GM21390 (cell line): Measurements from ENCODE around the gene NUCB2.
"Not testable (repeated sequence)": the region's sequence is repeated elsewhere in the genome, so short reads cannot be mapped to it uniquely, and the experiment has no call there.

Experiments
- ATAC-seq: cut with Tn5 transposase; IDR thresholded peaks from one replicate; pipeline ENCODE4 v1.9.1; 2021; ENCODE audit not compliant: unreplicated experiment

NUCB2 gene

DNA sequence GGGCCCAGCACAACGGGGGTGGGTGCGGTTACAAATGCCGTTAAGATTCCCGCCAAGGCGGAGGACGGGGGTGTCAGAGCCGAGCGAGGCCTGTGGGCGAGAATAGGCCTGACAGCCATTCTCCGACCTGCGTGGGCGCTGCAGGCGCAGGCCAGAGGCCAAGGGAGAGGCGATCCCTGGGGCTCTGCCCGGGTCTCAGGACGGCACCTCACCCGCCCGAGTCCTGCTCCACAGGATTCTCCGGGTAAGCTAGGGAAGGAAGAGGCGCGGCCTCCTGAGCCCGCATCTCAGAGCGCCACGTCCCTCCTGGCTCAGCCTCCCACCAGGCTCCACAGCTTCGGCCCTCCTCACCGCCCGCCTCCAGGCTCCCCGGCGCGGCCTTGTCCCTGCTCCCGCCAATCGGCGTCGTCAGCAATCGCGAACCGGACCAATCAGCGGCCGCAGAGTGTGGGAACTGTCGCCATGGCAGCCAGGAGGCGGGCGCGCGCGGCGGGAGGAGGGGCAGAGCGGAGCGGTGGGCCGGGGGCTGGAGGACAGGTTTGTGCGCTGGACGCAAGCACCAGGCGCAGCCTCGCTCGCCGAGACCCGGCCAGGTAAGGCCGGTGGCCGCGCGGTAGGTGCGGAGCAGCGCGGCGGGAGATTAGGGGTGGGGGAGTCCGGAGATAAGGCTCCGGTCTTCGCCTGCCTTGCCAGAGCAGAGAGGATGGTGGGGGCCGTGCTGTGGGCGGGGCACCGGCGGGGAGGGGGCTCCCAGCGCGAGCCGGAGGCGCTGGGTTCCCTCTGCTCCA is at the start of gene NUCB2:
Gene NUCB2, plus strand, starts transcription at position 504 of the 788 bp plus-strand sequence. CDS start 18,585 bp downstream, outside the sequence.
- ATAC-seq, result peak; percentile 97

DNA sequence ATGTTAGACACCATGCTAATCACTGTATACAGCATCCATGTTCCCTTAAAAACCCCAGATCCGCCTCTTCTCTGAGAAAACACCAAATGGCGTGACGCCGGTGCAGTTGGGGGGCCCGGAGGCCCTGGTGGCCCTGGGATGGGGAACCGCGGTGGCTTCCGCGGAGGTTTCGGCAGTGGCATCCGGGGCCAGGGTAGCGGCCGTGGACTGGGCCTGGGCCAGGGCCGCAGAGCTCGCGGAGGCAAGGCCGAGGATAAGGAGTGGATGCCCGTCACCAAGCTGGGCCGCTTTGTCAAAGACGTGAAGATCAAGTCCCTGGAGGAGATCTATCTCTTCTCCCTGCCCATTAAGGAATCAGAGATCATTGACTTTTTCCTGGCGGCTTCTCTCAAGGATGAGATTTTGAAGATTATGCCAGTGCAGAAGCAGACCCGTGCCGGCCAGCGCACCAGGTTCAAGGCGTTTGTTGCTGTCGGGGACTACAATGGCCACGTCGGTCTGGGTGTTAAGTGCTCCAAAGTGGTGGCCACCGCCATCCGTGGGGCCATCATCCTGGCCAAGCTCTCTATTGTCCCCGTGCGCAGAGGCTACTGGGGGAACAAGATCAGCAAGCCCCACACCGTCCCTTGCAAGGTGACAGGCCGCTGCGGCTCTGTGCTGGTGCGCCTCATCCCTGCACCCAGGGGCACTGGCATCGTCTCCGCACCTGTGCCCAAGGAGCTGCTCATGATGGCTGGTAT is 48.2 kb upstream of the NUCB2 start:
- ATAC-seq, result not testable (repeated sequence)

DNA sequence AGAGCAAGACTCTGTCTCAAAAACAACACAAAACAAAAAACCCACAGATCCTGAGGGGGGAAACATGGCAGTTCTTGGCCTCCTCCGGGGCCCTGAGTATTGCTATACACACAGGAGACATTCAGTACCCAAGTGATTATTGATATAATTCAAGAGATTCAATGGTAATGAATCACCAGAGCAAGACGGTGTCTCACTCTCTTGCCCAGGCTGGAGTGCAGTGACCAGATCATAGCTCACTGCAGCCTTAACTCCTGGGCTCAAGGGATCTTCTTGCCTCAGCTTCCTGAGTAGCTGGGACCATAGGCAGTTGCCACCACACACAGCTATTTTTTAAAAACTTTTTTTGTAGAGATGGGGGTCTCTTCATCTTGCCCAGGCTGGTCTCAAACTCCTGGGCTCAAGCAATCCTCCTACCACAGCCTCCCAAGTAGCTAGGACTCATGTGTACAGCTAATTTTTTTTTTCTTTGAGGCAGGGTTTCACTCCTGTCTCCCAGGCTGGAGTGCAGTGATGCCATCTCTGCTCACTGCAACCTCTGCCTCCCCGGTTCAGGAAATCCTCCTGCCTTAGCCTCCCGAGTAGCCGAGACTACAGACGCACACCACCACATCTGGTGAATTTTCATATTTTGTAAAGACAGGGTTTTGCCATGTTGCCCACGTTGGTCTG is 46.9 kb upstream of the NUCB2 start:
- ATAC-seq, result no peak

DNA sequence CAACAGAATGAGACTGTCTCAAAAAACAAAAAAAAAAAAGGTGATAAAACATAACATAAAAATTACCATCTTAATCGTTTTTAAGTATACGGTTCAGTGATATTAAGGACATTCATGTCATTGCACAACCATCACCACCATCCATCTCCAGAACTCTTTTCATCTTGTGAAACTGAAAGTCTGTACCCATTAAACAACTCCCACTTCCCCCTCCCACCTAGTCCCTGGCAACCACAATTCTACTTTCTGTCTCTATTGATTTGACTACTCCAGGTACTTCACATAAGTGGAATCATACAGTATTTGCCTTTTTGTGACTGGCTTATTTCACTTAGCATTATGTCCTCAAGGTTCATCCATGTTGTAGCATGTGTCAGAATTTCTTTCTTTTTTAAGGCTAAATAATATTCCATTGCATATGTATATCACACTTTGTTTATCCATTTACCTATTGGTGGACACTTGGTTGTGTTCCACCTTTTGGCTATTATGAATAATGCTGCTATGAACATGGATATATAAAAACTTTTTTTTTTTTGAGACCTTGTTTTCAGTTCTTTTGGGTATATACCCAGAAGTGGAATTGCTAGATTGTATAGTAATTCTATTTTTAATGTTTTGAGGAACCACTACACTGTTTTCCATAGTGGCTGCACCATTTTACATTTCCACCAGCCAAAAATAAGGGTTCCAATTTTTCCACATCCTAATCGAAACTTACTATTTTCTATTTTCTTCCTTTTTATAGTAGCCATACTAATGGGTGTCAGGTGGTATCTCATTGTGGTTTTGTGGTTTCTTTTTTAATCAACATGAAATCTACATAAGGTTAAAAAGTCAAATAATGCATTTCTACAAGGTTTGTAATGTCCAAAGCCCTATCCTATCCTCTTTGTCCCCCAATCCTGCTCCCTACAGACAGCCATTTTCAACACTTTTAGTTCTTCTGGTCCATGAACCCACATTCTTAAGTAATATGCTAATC is 45.4 kb upstream of the NUCB2 start:
- ATAC-seq, result peak; percentile 91

DNA sequence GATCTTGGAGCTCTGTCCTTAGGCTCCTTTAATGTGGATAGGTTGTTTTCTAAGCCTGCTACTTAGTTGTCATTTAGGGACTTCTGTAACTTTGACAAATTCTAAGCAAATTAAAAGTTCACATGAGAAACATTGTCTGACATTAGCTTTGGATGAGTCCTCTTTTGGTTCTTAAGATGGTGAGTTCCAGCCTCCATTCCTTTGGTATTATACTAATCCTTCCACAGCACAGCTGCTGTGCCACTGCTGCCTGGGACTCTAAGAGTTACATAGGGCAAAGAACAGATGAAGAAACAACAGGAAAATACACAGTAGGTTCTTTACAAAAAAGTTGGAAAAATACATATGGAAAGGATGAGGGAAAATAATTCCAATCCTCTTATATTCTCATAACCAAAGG is 43.4 kb upstream of the NUCB2 start:
- ATAC-seq, result no peak

DNA sequence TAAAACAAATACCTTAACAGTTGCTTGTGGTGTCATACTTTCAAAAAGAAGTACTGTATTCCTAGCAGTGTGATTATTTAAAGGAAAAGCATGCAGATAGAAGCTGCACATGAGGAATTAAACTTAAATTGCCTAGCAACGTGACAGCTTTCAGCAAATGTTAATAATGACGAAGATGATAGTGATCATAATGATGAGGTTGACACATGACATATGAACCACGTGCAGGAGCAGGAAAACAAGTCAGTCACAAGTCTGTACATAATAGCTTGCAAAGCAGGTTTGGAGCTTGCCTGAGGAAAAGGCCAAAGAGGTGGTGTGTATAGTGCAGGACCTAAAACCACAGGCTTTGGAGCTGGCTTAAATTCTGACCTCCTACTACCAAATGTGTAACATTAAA is 38.2 kb upstream of the NUCB2 start:
- no peak for ATAC-seq

DNA sequence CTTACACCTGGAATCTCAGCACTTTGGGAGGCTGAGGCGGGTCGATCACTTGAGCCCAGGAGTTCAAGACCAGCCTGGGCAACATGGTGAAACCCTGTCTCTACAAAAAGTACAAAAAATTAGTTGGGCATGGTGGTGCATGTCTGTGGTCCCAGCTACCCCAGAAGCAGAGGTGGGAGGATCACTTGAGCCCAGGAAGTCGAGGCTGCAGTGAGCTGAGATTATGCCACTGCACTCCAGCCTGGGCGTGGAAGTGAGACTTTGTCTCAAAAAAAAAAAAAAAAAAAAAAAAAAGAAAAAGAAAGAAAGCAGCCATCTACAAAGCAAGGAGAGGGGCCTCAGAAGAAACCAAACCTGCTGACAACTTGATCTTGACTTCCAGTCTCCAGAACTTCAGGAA is 36.6 kb upstream of the NUCB2 start:
- ATAC-seq, result not testable (repeated sequence)

DNA sequence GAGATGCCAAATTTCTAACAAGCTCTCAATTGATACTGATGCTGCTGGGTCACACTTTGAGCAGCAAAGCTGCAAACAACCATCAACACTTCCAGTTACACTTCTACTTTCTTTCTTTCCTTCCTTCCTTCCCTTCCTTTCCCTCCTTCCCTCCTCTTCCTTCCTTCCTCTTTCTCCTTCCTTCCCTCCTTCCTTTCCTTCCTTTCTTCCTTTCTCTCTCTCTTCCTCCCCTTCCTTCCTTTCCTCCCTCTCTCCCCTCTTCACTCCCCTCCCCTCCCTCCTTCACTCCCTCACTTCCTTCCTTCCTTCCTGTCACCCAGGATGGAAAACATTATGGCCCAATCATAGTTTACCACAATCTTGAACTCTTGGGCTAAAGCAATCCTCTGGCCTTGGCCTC is 35.8 kb upstream of the NUCB2 start:
- ATAC-seq, result no peak

DNA sequence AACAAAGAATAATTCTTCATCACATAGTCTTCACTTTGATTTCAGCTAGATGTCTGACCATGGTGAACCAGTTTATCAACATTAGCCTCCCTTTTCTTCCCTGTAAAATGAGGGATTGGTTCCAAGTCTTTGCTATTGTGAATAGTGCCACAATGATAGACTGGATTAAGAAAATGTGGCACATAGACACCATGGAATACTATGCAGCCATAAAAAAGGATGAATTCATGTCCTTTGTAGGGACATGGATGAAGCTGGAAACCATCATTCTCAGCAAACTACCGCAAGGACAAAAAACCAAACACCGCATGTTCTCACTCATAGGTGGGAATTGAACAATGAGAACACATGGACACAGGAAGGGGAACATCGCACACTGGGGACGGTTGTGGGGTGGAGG is 33.6 kb upstream of the NUCB2 start:
- not testable (repeated sequence) for ATAC-seq

DNA sequence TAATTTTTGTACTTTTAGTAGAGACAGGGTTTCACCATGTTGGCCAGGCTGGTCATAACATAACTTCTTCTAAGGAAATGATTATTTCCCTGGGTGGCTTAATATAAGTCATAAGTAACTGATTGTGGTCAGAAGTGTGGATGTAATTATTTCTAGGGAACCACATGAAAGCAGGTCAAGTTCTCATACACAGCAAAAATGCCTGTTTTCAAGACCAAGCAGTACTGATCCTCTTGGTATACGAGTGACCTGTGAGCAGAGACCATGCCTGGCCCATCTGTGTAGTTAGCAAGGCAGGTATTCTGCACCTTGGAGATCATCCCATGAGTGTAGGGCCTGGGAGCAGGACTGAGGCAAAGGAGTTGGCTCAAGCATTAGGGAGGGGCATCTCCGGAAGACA is 32.5 kb upstream of the NUCB2 start:
- ATAC-seq, result peak; percentile 83

DNA sequence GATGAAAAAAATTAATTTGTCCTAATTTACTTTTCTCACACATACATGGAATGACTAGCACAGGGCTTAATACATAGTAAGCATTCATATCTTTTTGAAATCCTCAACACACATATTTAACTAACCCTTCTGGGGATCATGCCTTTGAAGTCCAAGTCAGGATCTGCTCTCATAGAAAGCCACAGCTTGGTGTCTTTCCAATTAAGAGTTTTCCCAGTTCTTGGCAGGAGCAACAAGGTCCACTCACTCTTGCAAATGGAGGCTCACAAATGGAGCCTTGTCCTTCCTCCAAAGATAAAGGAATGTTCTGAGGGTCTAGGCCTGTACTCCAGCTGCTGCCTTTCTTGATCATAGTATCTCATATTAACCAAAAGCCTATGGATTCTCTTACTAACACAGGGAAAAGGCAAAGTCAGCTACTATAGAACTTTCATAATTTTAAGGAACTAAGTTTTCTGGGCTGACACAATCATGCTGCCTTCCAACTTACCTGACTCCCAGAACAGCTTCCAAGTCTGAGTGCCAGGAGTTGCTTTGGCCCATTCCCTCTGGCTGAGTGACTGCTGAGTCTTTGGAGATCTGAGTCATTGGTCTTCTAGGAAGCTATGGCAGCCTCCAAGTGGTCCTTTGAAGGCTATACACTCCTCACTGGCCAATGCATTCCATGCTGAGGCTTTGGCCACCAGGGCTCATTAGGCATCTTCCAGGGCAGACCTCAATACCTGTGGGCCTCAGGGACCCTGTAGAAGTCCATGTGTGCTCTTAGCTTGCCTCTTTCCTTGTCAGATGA is 25.8 kb upstream of the NUCB2 start:
- ATAC-seq, result no peak

DNA sequence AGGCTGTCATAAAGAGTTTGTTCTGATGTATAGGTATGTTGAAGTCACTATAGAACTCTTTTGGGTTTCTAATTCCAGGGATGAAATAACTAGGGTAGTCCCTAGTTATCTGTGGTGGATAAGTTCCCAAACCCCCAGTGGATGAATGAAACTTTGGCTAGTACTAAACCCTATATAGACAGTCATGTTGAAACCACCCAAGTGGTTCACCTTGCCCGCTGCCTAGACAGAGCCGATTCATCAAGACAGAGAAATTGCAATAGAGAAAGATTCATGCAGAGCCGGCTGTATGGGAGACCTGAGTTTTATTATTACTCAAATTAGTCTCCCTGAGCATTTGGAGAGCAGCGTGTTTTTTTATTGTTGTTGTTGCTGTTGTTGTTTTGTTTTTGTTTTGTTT is 23.8 kb upstream of the NUCB2 start:
- no peak for ATAC-seq

DNA sequence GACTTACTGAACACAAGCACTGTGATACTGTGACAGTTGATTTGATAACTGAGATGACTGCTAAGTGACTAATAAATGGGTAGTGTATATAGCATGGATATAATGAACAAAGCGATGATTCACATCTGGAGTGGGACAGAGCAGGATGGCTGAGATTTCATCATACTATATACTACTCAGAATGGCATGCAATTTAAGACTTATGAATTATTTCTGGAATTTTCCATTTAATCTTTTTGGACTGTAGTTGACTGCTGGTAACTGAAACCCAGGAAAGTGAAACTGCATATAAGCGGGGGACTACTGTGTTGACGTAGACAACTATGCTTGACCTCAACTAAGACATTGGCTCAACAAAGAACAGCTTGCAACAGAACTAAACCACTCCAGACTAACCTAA is 20.0 kb upstream of the NUCB2 start:
- no peak for ATAC-seq

DNA sequence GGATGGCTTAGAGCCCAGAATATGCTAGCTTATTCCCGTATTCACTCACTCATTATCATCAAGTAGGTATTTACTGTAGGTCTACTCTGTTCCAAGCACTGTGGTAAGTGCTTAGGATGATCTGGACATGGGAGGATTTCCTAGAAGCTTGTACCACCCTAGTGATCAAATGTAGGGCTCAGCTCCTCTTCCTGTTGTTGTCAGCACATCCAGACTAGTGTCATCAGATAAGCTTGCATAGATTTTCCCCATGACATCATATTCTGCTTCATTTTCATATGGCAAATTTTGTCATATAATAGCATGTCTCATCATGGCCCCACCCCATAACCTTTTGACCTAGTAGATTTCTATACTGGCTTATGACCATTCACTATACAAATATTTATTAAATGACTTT is 19.3 kb upstream of the NUCB2 start:
- no peak for ATAC-seq

DNA sequence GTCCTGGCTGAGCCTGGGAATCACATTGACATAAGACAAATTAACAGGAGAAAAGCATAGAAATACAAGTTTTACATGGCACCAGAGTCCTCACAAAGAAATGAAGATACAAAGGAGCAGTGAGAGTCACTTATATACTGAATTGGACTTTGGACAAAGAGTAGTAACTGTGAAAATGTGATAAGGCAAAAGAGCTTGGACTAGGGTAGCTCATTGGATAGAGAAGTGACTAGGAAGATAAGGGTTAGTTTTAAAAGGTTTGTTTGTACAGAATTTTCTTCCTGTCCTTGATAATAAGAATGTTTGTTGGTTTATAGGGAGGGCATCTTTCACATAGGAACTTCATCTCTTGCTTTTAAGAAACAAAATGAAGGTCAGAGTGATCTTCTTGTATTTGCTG is 17.9 kb upstream of the NUCB2 start:
- no peak for ATAC-seq

DNA sequence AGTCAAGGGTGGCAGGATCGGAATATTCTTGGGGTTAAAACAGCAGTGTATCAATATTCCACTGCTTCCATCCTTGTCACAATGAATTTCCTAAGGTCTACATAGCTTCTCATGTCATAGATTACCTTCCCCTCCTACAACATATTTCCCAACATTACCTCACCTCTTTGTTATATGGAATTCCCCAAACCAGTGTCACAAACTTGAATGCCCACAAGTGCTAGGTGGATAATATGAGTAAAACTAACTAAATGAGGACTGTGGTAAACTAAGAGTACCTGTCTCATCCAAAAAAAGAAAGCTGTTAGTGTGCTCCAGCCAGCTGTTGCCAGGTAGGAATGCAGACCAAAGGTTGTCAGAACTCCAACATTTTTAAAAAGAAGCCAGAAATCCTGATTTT is 17.0 kb upstream of the NUCB2 start:
- no peak for ATAC-seq

DNA sequence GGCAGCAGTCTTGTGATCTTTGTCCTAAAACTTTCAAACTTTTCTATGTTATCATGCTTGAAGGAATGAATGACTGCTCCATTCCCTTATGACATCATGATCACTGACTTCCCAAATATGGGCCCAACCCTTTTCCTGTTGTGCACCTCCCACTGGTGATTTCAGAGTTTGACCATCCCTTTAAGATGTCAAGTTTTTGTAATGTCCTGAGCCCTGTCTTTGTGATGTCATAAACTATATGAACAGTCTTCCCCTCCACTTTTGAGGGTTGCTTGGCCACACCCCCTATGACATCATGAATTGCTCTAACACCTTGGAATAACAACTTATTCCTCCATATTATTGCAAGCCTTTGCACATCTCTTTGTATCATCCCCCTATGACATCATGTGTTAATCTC is 16.5 kb upstream of the NUCB2 start:
- ATAC-seq, result no peak

DNA sequence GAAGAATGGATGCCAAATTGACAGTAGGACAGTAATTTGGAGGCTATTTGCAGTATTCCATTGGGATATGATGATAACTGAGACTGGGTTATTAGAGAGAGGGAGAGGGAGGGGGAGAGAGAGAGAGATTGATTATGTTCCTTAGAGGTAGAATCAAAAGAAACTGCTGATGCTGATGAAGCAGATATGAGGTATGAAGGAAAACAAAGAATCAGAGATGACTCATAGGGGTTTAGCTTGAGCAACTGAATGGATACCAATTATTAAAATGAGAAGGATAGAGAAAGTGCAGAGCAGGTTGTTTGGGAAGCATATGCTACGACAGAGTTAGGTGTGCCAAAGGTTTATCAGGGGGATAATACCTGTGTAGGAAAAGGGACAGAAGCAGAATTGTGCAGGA is 12.8 kb upstream of the NUCB2 start:
- ATAC-seq, result no peak

DNA sequence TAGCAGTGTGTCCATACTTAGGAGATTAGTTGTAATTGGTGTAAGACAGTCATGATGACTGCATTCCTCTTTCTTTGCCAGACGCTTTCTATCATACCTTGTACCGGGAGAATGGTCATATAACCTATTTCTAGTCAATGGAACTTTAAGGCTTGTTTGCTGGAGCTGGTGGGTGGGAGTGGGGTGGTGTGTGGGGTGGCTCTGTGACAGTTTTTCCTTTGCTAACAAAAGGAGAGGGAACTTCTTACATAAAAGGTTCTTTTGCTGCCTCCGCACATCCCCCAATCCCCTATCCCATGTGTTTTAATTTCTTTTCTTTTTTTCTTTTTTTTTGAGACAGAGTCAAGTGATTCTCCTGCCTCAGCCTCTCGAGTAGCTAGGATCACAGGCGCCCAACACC is 9.8 kb upstream of the NUCB2 start:
- no peak for ATAC-seq

DNA sequence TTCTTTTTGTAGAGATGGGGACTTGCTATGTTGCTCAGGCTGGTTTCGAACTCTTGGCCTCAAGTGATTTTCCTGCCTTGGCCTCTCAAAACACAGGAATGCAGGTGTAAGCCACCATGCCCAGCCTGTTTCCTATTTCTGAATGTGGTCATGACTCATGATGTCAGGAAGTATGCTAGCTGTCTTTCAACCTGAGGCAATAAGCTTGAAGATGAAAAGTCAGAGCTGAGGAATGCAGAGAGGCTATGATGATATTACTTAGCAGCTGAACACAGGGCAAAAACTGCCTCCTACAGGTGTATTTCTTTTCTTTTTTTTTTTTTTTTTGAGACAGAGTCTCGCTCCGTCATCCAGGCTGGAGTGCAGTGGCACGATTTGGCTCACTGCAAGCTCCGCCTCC is 9.0 kb upstream of the NUCB2 start:
- no peak for ATAC-seq
